Nephron (organoid): ENCODE results near the gene HELLS.

Source experiments
- H3K27ac Mint-ChIP-seq, 3 experiments: 2 replicates each; pipeline ENCODE4 v1.8.0; 2020; ENCODE audit warnings: mixed read lengths in 3 of 3, mild to moderate bottlenecking in 2 of 3, moderate library complexity in 1 of 3
- H3K27me3 Mint-ChIP-seq: 2 replicates; pipeline ENCODE4 v1.8.0; 2021; ENCODE audit warnings: low read depth, mild to moderate bottlenecking, moderate library complexity, mixed read lengths
- H3K36me3 Mint-ChIP-seq: 2 replicates; pipeline ENCODE4 v1.8.0; 2020; ENCODE audit warnings: low read depth, mixed read lengths
- H3K4me1 Mint-ChIP-seq: 2 replicates; pipeline ENCODE4 v1.8.0; 2020; ENCODE audit warnings: mixed read lengths
- H3K4me3 Mint-ChIP-seq, 3 experiments: 2 replicates each; pipeline ENCODE4 v1.8.0; 2020; ENCODE audit warnings: mild to moderate bottlenecking in 3 of 3, mixed read lengths in 3 of 3, moderate library complexity in 2 of 3
- H3K9me3 Mint-ChIP-seq: 2 replicates; pipeline ENCODE4 v1.8.0; 2020; ENCODE audit warnings: mixed read lengths
- CTCF ChIP-seq, 3 experiments: fragments of 200-600 bp; sonication (generic); IDR thresholded peaks; one replicate each; pipeline ENCODE4 v1.5.0; 2021; ENCODE audit warnings: antibody characterized with exemption in 3 of 3; ENCODE audit not compliant: unreplicated experiment in 3 of 3

HELLS gene

GRCh38 chr10:94644352-94644751 lies 98.8 kb downstream of the HELLS start:
- no peak for TF ChIP-seq CTCF (IDR thresholded peaks at IDR 0.05; ENCODE audit: unreplicated experiment in 3 of 3)
- H3K27ac Mint-ChIP-seq: no peak overlapping the region
- no peaks in the 10 kb centered on the region for H3K27me3 Mint-ChIP-seq

GRCh38 chr10:94645285-94645684 lies 99.7 kb downstream of the HELLS start:
- Mint-ChIP-seq H3K27ac (no peak overlapping the region), H3K27me3 (no peaks in the 10 kb centered on the region), H3K4me1 (no peaks in the 10 kb centered on the region), H3K36me3 (no peaks in the 10 kb centered on the region), H3K4me3 (no peak overlapping the region), H3K9me3 (peaks cover 2% of the 10 kb centered on the region)
- TF ChIP-seq CTCF (IDR thresholded peaks at IDR 0.05; ENCODE audit: unreplicated experiment in 3 of 3): no peak

More at GRCh38 chr10:94644352-94644751, 98.8 kb downstream of the HELLS start:
- Mint-ChIP-seq H3K9me3 (peaks cover 4% of the 10 kb centered on the region), H3K4me1 (no peaks in the 10 kb centered on the region), H3K4me3 (no peak overlapping the region), H3K36me3 (no peaks in the 10 kb centered on the region)
